IMR-90 (cell line): Measurements from ENCODE around the gene DNAI2. TPM values are rescaled to one million over a fixed set of nuclear protein-coding genes. Genes with fewer than 3 reads are reported as not detected.

Experiments
- ATAC-seq: fragments of 200-7000 bp; cut with Tn5 transposase; 2 replicates; pipeline ENCODE4 v1.9.1; 2020; ENCODE audit warnings: low read depth, mild to moderate bottlenecking, moderate library complexity
- BruUV-seq: library from RNA; stranded (reverse); fragments of 400-500 nt; replicated peaks from 2 replicates; lab custom pipeline; 2021; lab: Mats Ljungman, UMichigan
- CTCF ChIA-PET: fragments of 300-600 bp; formaldehyde crosslinking; extraction: SDS; loops from one replicate; lab custom pipeline; 2021; ENCODE audit warnings: antibody characterized with exemption; lab: Yijun Ruan, JAX
- POLR2A ChIA-PET: fragments of 300-600 bp; sonication (Branson Sonifier 250); formaldehyde crosslinking; loops from one replicate; lab custom pipeline; 2022; ENCODE audit warnings: antibody characterized with exemption; ENCODE audit not compliant: unreplicated experiment; lab: Charles Lee
- DNase-seq: peaks from one replicate; pipeline ENCODE4 v3.0.0; 2013
- H2AFZ ChIP-seq: replicated peaks from 2 replicates; pipeline ENCODE3; 2013; ENCODE audit warnings: low read length, mild to moderate bottlenecking; ENCODE audit not compliant: poor library complexity
- H2AK5ac ChIP-seq: 2 replicates; pipeline ENCODE4 v1.6.1; 2013; ENCODE audit warnings: low read depth, low read length, inconsistent platforms
- H2AK9ac ChIP-seq: replicated peaks from 2 replicates; pipeline ENCODE3; 2013; ENCODE audit warnings: mild to moderate bottlenecking, low read depth, low read length, moderate library complexity; ENCODE audit not compliant: poor library complexity
- H2BK120ac ChIP-seq: 2 replicates; pipeline ENCODE4 v1.6.1; 2013; ENCODE audit warnings: low read depth, low read length, inconsistent platforms
- H2BK15ac ChIP-seq: 3 replicates; pipeline ENCODE4 v1.6.1; 2013; ENCODE audit warnings: low read depth, low read length, inconsistent platforms
- H2BK20ac ChIP-seq: 2 replicates; pipeline ENCODE4 v1.6.1; 2013; ENCODE audit warnings: low read depth, mild to moderate bottlenecking, inconsistent platforms, low read length, moderate library complexity
- H2BK5ac ChIP-seq: 2 replicates; pipeline ENCODE4 v1.6.1; 2013; ENCODE audit warnings: mild to moderate bottlenecking, low read depth, low read length, inconsistent platforms; ENCODE audit not compliant: poor library complexity, severe bottlenecking
- H3K14ac ChIP-seq: replicated peaks from 2 replicates; pipeline ENCODE4 v1.6.1; 2013; ENCODE audit warnings: low read depth, low read length, inconsistent platforms
- H3K18ac ChIP-seq: 2 replicates; pipeline ENCODE4 v1.6.1; 2013; ENCODE audit warnings: low read depth, low read length, control low read depth
- H3K23ac ChIP-seq: 2 replicates; pipeline ENCODE4 v1.6.1; 2013; ENCODE audit warnings: low read depth, low read length, inconsistent platforms
- H3K27ac ChIP-seq: 2 replicates; pipeline ENCODE4 v1.5.1; 2013; ENCODE audit warnings: mild to moderate bottlenecking, control low read depth, low read length; ENCODE audit not compliant: insufficient read depth
- H3K27me3 ChIP-seq: 2 replicates; pipeline ENCODE4 v1.6.1; 2013; ENCODE audit warnings: low read length; ENCODE audit not compliant: control insufficient read depth, insufficient read depth
- H3K36me3 ChIP-seq: 2 replicates; pipeline ENCODE4 v1.6.1; 2013; ENCODE audit warnings: low read length, mixed read lengths; ENCODE audit not compliant: control insufficient read depth, insufficient read depth
- H3K4ac ChIP-seq: 2 replicates; pipeline ENCODE4 v1.6.1; 2013; ENCODE audit warnings: low read depth, low read length, inconsistent platforms
- H3K4me1 ChIP-seq: 2 replicates; pipeline ENCODE4 v1.6.1; 2013; ENCODE audit warnings: low read length, mixed read lengths; ENCODE audit not compliant: control insufficient read depth, insufficient read depth
- H3K4me2 ChIP-seq: 2 replicates; pipeline ENCODE4 v1.6.1; 2013; ENCODE audit warnings: low read depth, mild to moderate bottlenecking, control low read depth, low read length, moderate library complexity
- H3K4me3 ChIP-seq: 2 replicates; pipeline ENCODE4 v1.5.1; 2013; ENCODE audit warnings: low read depth, mild to moderate bottlenecking, control low read depth, low read length, moderate library complexity; ENCODE audit not compliant: insufficient read depth
- H3K56ac ChIP-seq: 2 replicates; pipeline ENCODE4 v1.6.1; 2013; ENCODE audit warnings: low read length, inconsistent platforms; ENCODE audit not compliant: insufficient read depth; ENCODE audit errors: extremely low read depth
- H3K79me1 ChIP-seq, 2 experiments: 2 replicates each; pipeline ENCODE4 v1.6.1; 2013; ENCODE audit warnings: low read length in 2 of 2, inconsistent platforms in 1 of 2, low read depth in 1 of 2
- H3K9ac ChIP-seq: 2 replicates; pipeline ENCODE4 v1.6.1; 2013; ENCODE audit warnings: low read depth, low read length, control low read depth
- H3K9me1 ChIP-seq: 2 replicates; pipeline ENCODE4 v1.6.1; 2013; ENCODE audit warnings: low read length, inconsistent platforms; ENCODE audit not compliant: insufficient read depth
- H3K9me3 ChIP-seq: 2 replicates; pipeline ENCODE4 v1.6.1; 2013; ENCODE audit warnings: low read length; ENCODE audit not compliant: control insufficient read depth, insufficient read depth
- H4K20me1 ChIP-seq: 2 replicates; pipeline ENCODE4 v1.6.1; 2013; ENCODE audit warnings: low read length, inconsistent platforms; ENCODE audit not compliant: insufficient read depth
- H4K5ac ChIP-seq: 2 replicates; pipeline ENCODE4 v1.6.1; 2013; ENCODE audit warnings: mild to moderate bottlenecking, low read depth, low read length, control low read depth
- H4K8ac ChIP-seq, 2 experiments: 2 replicates each; pipeline ENCODE4 v1.6.1; 2013; ENCODE audit warnings: low read depth in 2 of 2, low read length in 2 of 2, control low read depth in 1 of 2, inconsistent platforms in 1 of 2
- H4K91ac ChIP-seq: 2 replicates; pipeline ENCODE4 v1.6.1; 2013; ENCODE audit warnings: low read depth, low read length, inconsistent platforms; ENCODE audit not compliant: insufficient read depth
- BHLHE40 ChIP-seq: fragments of 150-350 bp; IDR thresholded peaks from 2 replicates; pipeline ENCODE4 v1.6.1; 2016; ENCODE audit warnings: mild to moderate bottlenecking, low read depth, low read length
- CEBPB ChIP-seq: IDR thresholded peaks from 2 replicates; pipeline ENCODE4 v1.6.1; 2012; ENCODE audit warnings: low read depth, low read length, improper control_type of control experiment
- CHD1 ChIP-seq: IDR thresholded peaks from 2 replicates; pipeline ENCODE4 v1.6.1; 2012; ENCODE audit warnings: low read depth, low read length, improper control_type of control experiment
- CTCF ChIP-seq: conservative IDR thresholded peaks from 2 replicates; pipeline ENCODE4 v1.5.1; 2012; ENCODE audit warnings: mild to moderate bottlenecking, low read depth, low read length, improper control_type of control experiment
- ELK1 ChIP-seq: fragments of 150-350 bp; IDR thresholded peaks from 2 replicates; pipeline ENCODE4 v1.6.1; 2016; ENCODE audit warnings: low read depth, mild to moderate bottlenecking, low read length, moderate library complexity, borderline replicate concordance
- FOS ChIP-seq: fragments of 150-350 bp; IDR thresholded peaks from 2 replicates; pipeline ENCODE4 v1.6.1; 2016; ENCODE audit warnings: low read depth, low read length
- MAFK ChIP-seq: IDR thresholded peaks from 2 replicates; pipeline ENCODE4 v1.6.1; 2012; ENCODE audit warnings: low read depth, low read length, improper control_type of control experiment
- MAZ ChIP-seq: IDR thresholded peaks from 2 replicates; pipeline ENCODE4 v1.6.1; 2012; ENCODE audit warnings: low read depth, mild to moderate bottlenecking, low read length, improper control_type of control experiment, moderate library complexity, borderline replicate concordance
- MXI1 ChIP-seq: IDR thresholded peaks from 2 replicates; pipeline ENCODE4 v1.6.1; 2012; ENCODE audit warnings: low read depth, mild to moderate bottlenecking, low read length, moderate library complexity, borderline replicate concordance
- NFE2L2 ChIP-seq: fragments of 150-350 bp; IDR thresholded peaks from 2 replicates; pipeline ENCODE4 v1.6.1; 2016; ENCODE audit warnings: low read depth, mild to moderate bottlenecking, low read length
- POLR2A ChIP-seq: IDR thresholded peaks from 2 replicates; pipeline ENCODE4 v1.6.1; 2012; ENCODE audit warnings: mild to moderate bottlenecking, low read depth, low read length
- RFX5 ChIP-seq: IDR thresholded peaks from 2 replicates; pipeline ENCODE4 v1.8.0; 2012; ENCODE audit warnings: low read depth, mild to moderate bottlenecking, low read length, moderate library complexity
- SMC3 ChIP-seq: fragments of 150-350 bp; IDR thresholded peaks from 2 replicates; pipeline ENCODE4 v1.6.1; 2016; ENCODE audit warnings: low read depth, mild to moderate bottlenecking, antibody characterized with exemption, low read length, moderate library complexity
- USF2 ChIP-seq: fragments of 150-350 bp; IDR thresholded peaks from 2 replicates; pipeline ENCODE4 v1.6.1; 2017; ENCODE audit warnings: mild to moderate bottlenecking, antibody characterized with exemption, low read length, low read depth
- WGBS, 2 experiments: methylation state at CpG; one replicate each; pipeline versions ENCODE4 v1.1.5 to v1.1.7; 2013; ENCODE audit warnings: missing lambda C conversion rate in 2 of 2; ENCODE audit not compliant: insufficient read length in 1 of 2; ENCODE audit errors: extremely low coverage in 2 of 2; 5-methylcytosine and 5-hydroxymethylcytosine counted together
- dilution Hi-C: fragments of 300-500 bp; cut with HindIII; formaldehyde crosslinking; loops from one replicate; pipeline ENCODE4 v1.14.3; 2018; ENCODE audit warnings: low sequenced_read_pairs; ENCODE audit not compliant: unreplicated experiment
- in situ Hi-C: fragments of 300-500 bp; cut with MboI; formaldehyde crosslinking; loops from 3 replicates; pipeline ENCODE4 v1.14.3; 2019; ENCODE audit warnings: low sequenced_read_pairs, inconsistent platforms, mixed read lengths
- intact Hi-C: fragments of 100-400 bp; cut with micrococcal nuclease; formaldehyde crosslinking; loops from 2 replicates; pipeline ENCODE4 v1.10.0; 2022
- polyA plus RNA-seq, 3 experiments: library from polyadenylated mRNA; depleted of rRNA; stranded (reverse); fragments of >200 nt; gene quantifications; 2 replicates each; pipeline ENCODE4 v1.2.3, GENCODE V29; 2012; ENCODE audit warnings: low replicate concordance in 1 of 3
- total RNA-seq: library from RNA; depleted of rRNA; stranded (reverse); fragments of >200 nt; gene quantifications from 2 replicates; pipeline ENCODE4 v1.2.3, GENCODE V29; 2012

The DNAI2 gene
- total and polyA plus RNA-seq, 2 of the 4 experiments (the other 2 are of a cell fraction): not detected

- Histone ChIP-seq H3K9ac (no peak overlapping the region), H2BK5ac (no peak overlapping the region), H2BK20ac (no peak overlapping the region), H3K79me1 (no peaks in the 10 kb centered on the region), H2BK120ac (no peak overlapping the region), H2AK9ac (no peak overlapping the region), H3K14ac (no peak overlapping the region), H3K9me1 (no peaks in the 10 kb centered on the region), H3K4me1 (no peaks in the 10 kb centered on the region), H3K56ac (no peak overlapping the region), H3K27ac (no peak overlapping the region), H3K23ac (no peak overlapping the region), H4K8ac (no peak overlapping the region), H3K4ac (no peak overlapping the region), H4K91ac (no peak overlapping the region), H2AFZ (no peak overlapping the region), H2BK15ac (no peak overlapping the region), H3K9me3 (no peaks in the 10 kb centered on the region), H3K18ac (no peak overlapping the region), H2AK5ac (no peak overlapping the region), H3K4me2 (no peak overlapping the region), H3K36me3 (no peaks in the 10 kb centered on the region), H3K27me3 (no peaks in the 10 kb centered on the region), H3K4me3 (no peak overlapping the region), H4K5ac (no peak overlapping the region), H4K20me1 (no peaks in the 10 kb centered on the region)
- TF ChIP-seq POLR2A: no peak
- no peak for TF ChIP-seq MAFK
- TF ChIP-seq MAZ: no peak
- TF ChIP-seq CHD1: no peak
- TF ChIP-seq CEBPB: no peak
- no peak for TF ChIP-seq BHLHE40
- no peak for TF ChIP-seq NFE2L2
- TF ChIP-seq USF2: no peak
- TF ChIP-seq RFX5: no peak
- TF ChIP-seq MXI1: no peak
- no peak for TF ChIP-seq FOS
- TF ChIP-seq CTCF: no peak
- no peak for TF ChIP-seq SMC3
- TF ChIP-seq ELK1: no peak
- POLR2A ChIA-PET: no interaction called here
- dilution Hi-C loops: no loop called here
- WGBS, 2 experiments: 42% methylated on average over 4 of the region's 19 CpGs; no CpG with 5 or more reads in 1 of the 2 experiments
- DNase-seq (no peak), ATAC-seq (no peak)
- CTCF ChIA-PET: no interaction called here
- BruUV-seq: no TSS peak
- in situ Hi-C loops: no loop called here
- intact Hi-C loops: no loop called here
Observed at GRCh38 chr17:74339537-74340195, 65.6 kb downstream of the DNAI2 start.
